SHP77 (cell line): ENCODE measurements around the gene CAB39L.

Source experiments
- DNase-seq, 2 experiments: peaks; one replicate each; lab custom pipeline; 2025; lab: John Stamatoyannopoulos, UW

The CAB39L gene

DNA sequence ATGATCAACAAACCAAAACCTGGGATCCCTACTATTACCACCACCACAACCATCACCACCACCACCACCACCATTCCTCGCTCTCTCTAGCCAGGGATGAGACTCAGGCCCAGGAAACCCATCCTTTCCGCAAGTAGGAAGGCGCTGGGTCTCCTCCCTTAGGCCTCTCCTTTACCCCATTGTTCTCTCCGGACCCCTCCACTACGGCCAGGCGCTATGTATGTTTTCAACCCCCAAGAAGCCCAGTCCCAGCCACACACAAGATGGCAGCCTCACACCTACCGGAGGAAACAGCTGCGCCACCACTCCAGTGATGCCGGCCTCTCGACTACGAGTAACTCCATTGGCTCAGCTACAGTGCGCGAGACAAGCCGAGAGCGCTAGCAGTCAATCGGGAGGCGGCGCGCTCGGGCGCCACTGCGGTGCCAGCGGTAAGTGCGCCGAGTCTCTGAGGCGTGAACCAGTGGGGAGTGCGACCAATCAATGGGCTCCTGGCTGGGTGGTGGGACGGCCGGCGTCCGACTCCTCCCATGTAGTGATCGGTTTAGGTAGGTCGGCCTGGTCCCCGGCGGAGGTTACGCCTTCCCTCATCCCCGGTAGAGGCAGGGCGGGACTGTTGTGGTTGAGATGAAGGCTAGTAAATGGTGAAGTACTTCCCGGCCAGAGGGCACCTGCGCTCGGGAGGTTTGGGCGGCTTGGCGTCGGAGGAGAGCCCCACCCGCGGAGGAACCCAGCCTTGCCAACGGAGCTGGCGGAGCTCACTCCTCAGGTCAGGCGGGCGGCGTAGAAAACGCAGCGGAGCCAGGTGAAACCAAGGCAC lies at the start of gene CAB39L, which contains the start of gene SETDB2:
CAB39L (minus strand) TSS at position 361 of the 820 bp plus-strand sequence. CDS start 61,154 bp downstream, outside the sequence.
SETDB2 (plus strand) TSS at position 571 of the 820 bp plus-strand sequence. CDS start 7,620 bp downstream, outside the sequence.
- peak; percentile 94 to 98 for DNase-seq

DNA sequence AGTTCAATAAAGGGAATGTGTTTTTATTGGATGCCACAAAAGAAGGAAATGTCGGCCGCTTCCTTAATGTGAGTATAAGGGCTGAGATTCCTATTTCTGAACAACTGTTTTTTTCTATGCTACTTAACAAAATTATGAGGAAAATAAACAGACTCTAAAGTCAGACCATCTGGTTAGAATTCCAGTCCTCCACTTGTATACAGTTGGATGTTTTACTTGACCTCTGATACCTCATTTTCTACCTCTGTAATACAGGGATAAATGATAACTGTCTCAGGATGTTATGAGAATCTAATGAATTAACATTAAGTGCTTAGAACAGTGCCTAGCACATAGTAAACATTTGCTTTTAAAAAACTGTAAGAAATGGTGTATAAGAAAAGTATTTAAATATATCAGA lies 44.7 kb upstream of the CAB39L start:
- DNase-seq, result no peak

DNA sequence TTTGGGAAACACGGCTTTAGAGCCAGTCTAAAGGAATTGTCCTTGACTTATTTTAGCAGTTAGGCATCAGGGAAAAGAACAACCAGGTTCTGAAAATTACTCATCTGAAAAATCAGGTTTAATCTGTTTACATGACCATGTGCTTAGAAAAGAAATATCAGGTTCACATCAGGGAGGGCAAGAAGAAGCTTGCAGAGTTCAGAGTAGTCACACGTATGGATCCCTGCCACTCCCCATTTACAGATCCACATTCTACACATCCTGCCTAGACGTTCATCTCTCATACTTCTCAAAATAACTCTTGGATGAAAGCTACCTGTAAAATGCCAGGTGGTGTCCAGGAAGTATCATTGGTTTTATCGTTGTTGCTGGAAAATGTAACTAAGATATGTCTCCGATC lies 37.9 kb upstream of the CAB39L start:
- no peak for DNase-seq

DNA sequence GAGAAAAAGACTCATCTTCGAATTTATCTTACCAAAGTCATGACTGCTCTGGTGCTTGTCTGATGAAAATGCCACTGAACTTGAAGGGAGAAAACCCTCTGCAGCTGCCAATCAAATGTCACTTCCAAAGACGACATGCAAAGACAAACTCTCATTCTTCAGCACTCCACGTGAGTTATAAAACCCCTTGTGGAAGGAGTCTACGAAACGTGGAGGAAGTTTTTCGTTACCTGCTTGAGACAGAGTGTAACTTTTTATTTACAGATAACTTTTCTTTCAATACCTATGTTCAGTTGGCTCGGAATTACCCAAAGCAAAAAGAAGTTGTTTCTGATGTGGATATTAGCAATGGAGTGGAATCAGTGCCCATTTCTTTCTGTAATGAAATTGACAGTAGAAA lies 32.7 kb upstream of the CAB39L start:
- DNase-seq, result no peak

DNA sequence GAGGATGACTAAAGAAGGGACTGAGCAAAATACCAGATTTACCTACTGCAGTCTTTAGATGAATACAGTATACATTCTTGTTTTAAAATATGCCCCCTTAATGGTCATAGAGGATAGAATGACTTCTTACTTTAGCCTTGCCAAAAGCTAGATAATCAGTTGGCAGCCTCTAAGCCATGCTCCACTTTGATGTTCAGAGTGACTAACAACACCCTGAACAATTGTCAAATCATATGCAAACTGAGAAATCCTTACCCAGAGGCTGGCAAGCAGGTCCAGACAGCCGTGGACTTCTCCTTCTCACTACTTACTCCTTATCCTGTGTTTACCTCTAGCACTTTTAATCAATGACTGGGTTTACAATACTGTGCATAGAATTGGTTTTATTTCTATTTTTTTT lies 28.3 kb upstream of the CAB39L start:
- no peak for DNase-seq

DNA sequence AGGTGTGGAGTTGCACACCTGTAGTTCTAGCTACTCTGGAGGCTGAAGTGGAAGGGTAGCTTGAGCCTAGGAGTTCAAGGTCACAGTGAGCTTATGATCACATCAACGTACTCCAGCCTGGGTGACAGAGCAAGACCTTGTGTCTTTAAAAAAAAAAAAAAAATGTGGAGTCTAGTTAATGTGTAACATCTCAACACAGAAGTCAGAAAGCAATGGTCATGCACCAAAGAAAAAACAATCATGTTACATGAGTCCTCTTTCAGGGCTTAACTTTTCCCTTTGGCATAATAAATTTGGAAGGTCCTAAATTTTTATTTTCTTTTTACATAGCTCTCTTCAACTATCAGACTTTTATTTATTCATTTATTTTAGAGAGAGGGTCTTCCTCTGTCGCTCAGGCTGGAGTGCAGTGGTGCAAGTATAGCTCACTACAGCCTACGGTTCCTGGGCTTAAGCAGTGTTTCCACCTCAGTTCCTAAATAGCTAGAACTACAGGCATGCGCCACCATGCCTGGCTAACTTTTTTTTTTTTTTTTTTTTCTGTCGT lies 22.5 kb upstream of the CAB39L start:
- no peak for DNase-seq

DNA sequence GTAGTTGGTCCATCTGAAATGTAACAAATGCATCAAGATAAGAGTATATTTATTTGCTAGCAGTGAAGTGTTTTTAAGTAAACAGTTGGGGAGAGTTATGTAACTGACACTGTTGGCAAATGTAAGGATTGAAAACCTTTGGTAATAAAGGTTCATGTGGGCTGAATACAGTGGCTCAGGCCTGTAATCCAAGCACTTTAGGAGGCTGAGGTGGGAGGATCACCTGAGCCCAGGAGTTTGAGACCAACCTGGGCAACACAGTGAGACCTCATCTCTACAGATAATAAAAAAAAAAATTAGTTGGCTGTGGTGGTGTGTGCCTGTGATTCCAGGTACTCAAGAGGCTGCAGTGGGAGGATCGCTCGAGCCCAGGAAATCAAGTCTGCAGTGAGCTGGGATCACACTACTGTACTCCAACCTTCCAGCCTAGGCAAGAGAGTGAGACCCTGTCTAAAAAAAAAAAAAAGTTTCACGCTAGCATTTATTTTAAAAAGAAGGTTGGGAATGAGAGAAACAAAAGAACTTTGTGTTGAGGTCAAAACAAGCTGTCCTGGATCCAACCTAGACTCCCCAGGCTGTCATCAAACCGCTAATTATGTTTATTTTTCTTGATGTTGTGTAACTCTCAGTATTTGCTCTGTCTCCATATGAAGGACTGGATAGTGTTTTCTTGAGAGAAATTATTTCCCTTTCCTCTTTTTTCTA lies 20.9 kb upstream of the CAB39L start:
- no peak for DNase-seq

DNA sequence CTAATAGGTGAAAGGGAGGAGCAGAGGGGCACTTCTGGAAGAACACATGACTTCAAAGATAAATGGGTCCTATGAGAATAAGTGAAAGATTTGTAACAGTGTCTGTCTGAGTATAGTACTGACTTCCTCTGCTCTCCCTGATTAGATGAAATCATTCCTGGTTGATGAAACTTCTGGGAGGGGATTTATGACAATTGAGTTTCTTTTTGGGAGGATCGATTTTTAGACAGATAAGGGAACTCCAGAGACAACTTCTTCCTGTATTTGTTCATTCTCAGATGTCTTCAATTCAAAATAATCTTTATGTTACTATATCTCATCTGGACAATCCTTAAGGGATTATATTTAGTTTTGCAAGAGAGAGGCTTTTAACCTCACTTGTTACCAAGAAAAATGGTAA lies 20.2 kb upstream of the CAB39L start:
- DNase-seq, result no peak

DNA sequence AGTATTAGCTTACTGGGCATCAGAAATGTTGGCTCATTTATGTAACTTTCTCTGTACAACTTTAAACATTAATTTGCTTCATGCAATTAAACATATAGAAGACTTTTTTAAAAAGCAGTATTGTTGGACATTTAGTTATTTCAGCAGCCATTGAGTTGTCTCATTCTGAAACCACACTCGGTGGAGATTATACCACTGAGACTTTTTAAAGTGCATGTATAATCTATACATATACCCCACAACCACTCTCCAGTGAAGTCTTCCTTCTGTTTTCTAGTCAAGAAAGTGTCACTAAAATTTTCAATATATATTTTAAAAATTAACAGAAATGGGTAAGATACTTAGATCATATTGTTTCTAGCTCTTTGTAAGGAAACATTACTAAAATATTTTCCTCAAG lies 15.7 kb upstream of the CAB39L start:
- no peak for DNase-seq

DNA sequence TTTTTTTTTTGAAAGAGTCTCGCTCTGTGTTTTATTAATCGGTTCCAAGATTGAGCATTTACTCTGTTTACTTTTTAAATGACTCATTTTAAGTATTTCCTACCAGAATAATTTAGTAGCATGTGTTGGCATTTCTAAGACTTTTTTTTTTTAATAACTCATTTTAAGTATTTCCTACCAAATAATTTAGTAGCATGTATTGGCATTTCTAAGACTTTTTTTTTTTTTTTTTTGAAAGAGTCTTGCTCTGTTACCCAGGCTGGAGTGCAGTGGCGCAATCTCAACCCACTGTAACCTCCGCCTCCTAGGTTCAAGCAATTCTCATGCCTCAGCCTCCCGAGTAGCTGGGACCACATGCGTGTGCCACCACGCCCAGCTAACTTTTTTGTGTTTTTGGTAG lies 13.4 kb upstream of the CAB39L start:
- DNase-seq, result no peak

DNA sequence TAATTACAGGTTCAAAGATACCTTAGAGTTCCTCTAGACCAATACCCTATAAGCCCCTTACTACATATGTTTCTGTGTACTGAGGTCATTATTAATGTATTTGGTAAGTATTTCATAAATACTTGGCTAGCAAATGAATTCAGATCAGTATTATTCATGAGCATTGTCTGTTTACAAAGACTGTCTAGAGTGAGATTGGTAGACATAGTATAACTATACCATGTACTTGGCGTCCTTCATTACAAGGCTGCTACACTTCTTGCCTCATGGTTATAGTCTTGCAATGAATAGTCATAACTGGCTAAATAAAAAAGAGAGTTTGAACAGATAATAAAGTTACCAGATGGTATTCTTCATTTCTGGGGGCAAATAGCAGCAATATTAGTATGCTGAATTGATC lies 12.3 kb upstream of the CAB39L start:
- no peak for DNase-seq

DNA sequence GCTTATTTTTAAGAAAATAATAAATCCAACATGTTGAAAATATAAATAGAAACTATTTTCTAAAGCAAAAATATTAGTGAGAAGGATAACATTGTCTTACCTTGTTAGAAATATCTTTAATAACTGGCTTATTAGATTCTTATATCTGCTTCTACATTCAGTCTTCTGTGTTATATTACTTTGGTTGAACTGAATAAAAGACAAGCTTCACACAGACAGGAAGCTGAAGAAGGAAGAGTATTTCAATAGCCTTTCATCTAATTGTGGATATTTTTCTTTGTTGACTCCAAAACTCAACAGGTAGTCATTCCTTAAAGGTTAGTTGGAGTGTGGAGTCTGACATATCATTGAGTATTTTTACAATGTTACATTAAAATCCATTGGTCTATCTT lies 11.1 kb upstream of the CAB39L start:
- no peak for DNase-seq

DNA sequence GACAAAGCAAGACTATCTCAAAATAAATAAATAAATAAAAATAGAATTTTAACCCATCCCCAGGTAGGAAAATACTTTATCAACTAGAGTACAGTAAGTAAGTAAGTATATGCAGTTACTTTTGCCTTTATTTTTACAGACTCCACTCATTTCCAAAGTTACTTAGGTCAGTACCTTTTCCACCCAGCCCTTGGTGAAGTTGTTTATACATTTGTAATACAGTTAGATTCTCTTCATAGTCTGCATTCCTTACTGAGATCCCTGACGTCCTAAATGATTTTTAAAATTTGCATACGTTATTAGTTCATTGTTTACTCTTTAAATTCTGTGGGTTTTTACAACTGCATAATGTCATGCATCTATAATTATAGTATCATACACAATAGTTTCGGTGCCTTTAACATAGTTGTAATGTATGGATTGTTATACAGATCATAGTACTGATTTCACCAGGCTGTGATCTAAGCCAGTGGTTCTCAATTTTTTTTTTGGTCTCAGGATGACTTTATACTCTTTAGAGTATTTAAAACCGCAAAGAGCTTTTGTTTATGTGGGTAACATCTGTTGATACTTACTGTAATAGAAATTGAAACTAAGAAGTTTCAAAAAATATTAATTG lies 10.6 kb upstream of the CAB39L start:
- DNase-seq, result no peak

DNA sequence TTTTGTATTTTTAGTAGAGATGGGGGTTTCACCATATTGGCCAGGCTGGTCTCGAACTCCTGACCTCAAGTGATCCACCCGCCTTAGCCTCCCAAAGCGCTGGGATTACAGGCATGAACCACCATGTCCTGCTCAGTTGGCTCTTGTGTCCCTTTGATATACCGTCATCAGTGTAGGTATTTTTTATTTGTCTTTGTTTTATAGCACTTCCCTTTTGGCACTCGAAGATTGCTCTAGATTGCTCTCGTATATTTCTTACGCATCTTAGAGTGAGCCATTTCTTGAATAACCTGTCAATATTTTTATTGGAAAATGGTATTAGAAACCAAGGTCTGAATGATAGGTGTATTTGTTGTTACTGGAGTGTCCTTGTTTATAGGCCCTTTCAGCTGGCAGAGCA lies 9.6 kb upstream of the CAB39L start:
- no peak for DNase-seq

DNA sequence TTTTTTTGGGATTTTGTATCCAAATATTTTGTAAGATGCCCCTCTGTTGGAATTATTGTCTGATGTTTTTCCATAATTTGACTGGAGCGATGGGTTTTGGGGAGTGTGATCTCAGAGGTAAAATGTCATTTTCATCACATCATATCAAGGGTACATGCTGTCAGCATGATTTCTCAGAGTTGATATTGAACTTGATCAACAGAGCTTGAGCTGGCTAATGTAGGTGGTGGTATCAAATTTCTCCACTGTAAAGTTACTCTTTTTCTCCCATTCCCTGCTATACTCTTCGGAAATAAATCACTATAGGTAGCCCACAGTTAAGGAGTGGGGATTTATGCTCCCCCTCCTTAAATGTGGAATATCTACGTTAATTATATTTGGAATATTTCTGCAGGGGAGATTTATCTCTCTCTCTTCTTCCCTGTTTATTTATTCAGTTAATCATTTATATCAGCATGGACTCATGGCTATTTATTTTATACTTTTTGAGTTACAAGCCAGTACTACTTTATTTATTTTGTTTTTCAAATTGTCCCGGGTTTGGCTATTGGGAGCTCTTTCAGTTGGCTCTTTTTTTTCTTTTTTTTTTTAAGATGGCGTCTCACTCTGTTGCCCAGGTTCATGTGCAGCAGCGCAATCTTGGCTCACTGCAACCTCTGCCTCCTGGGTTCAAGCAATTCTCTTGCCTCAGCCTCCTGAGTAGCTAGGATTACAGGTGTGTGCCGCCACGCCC lies 9.0 kb upstream of the CAB39L start:
- no peak for DNase-seq

DNA sequence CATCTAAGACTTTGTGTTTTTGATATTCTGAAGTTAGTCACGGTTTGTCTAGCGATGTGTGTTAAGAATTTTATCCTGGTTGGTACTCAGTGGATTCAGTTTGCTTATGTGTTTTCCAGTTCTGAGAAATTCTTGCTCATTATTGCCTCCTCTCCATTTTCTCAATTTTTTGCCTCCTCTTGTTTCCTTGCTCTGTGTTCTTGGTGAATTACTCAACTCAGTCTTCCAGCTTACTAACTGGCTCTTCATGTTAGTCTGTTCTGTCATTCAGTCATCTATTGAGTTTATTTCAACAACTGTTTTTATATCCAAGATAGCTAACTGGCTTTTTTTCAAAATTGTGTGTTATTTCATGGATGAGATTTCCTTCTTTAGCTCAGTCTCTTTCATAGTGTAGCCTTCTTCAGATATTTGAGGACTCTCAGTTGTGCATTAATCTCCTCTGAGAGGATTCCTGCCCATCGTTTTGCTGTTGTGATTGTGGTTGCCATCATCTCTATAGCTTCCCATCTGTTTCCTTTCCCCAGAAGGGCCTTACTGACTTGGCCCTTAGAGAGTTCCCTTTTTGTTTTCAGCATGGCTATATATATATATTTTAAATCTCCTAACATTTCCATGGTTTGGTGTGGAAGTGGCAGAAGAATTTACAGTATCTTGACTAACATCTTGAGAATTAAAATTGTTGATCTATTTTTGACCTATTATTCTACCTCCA lies 6.4 kb upstream of the CAB39L start:
- no peak for DNase-seq

DNA sequence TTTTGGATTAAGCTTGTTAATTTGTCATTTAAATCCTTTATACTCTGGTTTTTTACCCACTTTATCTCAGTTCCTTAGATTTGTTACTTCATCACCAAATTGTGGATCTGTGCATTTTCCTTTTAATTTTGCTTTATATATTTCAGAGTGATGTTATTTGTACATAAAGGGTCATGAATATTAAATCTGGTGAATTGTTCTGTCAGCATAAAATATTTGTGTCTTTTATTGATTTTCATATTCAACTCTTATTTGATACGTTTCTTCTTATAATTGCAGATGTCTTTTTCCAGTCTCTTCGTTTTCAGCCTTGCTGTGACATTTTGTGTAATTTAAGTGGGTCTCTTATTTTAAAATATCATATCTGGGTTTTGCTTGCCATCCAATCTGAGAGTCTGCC lies 4.9 kb upstream of the CAB39L start:
- DNase-seq, result no peak

DNA sequence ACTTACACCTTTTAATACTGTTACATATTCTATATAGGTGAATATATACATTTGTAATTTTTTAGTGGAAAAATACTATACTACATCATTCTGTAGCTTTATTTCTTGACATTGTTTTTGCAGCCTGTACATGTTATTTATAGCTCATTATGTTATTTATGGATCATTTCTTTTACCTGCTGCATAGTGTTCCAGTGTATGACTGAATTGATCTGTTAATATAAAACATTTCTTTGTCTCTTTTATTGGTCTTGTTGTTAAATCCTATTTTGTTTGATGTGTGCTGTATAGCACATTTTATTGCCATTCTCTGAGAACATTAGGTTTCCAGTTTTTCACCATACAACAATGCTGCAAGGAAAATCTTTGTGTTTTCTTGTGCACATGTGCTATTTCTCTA lies 2.6 kb upstream of the CAB39L start:
- no peak for DNase-seq

DNA sequence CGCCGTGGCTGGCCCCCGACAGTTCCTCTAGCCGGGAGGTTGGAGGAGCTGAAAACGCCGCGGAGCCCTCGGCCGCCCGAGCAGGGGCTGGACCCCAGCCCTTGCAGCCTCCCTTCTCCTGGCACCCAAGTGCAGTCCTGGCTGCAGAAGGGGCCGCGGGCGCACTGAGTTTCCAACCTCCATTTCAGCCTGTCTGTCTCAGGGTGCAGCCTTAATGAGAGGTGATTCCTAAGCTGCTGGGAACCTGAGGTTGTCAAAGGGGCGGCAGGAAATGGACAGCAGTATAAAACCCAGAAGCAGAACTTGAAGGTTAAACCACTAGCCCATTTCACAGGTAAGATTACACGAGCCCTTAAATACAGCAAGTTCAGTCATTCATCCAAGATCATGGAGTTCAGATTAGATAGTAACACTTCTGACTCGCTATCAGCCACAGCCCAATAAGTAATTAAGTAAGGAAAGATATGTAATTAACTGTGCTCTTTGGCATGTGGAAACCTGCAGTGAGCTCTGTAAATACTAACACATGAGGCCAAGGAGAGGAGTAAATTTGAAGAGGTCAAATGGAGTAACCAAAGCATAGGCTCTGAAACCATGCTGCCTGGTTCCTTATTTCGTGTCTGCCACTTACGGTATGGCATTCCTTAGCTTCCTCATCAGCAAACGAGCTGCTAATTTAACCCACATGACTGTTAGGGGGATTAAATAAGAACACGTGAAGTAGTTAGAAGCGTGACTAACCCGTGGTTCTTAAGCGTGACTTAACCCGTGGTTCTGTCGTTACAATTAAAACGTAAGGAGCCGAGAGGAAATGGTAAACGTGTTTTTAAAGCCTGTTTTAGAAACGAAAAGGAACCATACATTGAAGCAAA lies 896 bp upstream of the CAB39L start:
- peak; percentile 55 to 66 for DNase-seq

DNA sequence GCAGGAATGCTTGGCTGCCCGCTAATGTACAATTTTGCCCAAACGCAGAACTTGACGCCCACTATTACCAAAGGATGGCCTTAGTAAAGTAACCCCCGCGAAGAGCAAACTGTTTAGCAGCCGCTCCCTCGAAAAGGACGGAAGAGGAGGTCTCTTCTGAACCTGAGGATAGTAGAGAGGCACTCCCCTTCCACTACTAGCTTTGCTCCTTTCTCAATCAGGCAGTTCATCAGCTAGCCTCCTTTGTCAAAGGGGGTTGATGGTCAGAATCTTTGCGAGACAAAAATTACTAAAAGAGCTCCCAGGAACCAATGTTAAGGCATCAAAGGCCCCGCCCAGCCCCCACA lies 534 bp downstream of the CAB39L start:
- peak in 1 of 2 experiments; percentile 25 for DNase-seq
